DMS114 treated with DMSO at 0.1 percent for 48 hours (cell line): Measurements from ENCODE around the gene XRCC2.
"Not testable (repeated sequence)": the region's sequence is repeated elsewhere in the genome, so short reads cannot be mapped to it uniquely, and the experiment has no call there.

Experiments
- DNase-seq: peaks from one replicate; lab custom pipeline; 2025; ENCODE audit not compliant: unreplicated experiment; lab: John Stamatoyannopoulos, UW

XRCC2 gene

DNA sequence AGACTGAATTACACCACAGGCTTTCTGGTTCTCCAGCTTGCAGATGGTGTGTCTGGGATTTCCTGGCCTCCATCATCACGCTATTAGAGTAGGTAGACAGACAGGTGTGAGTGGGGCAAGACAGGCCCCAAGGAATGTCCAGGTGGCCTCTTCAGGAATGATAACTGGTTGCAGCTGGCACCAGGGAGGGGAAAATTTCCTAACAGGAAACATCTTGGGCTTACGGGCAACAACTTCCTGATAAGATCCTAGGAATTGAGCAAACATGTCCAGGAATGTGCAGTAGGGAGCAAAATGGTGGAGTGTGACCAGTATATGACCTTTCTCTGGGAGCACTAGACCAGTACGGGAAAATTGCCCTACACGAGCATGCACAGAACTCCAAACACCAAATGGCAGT lies 11.3 kb downstream of the XRCC2 start:
- no peak for DNase-seq

DNA sequence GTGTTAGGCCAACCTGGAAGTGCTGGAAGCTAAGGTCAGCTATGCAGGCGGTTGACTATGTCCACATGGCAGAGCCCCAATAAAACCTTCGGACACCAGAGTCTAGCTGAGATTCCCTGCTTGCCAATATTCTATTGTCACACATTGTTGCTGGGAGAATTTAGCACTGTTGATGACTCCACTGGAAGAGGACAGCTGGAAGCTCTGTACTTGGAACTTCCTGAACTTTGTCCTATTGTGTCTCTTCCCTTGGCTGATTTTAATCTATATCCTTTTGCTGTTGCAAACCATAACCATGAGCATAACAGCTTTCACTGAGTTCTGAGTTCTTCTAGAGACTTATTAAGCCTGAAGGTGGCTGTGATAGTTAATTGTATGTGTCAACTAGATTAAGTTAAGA lies 12.0 kb downstream of the XRCC2 start:
- DNase-seq, result no peak

DNA sequence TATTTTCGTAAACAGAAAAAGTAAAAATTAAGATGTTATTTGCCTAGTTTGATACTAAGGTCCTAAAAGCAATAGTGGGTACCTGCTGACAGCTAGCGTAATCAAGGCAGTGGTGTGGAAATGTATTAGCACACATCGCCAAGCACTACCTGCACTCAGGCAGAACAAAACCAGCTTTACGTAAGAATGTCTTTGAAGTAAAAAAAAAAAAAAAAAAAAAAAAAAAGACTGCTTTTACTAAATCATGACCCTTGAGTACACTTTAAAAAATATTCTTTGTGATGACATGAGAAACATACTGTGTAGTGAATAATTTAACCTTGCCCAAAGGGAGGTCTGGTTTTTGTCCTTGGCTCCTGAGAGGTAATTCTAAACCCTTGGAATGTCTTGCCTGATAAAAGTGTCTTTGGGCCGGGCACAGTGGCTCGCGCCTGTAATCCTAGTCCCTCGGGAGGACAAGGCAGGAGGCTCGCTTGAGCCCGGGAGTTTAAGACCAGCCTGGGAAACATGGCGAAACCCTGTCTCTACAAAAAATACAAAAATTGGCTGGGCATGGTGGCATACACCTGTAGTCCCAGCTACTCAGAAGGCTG lies 12.7 kb downstream of the XRCC2 start:
- DNase-seq, result no peak

DNA sequence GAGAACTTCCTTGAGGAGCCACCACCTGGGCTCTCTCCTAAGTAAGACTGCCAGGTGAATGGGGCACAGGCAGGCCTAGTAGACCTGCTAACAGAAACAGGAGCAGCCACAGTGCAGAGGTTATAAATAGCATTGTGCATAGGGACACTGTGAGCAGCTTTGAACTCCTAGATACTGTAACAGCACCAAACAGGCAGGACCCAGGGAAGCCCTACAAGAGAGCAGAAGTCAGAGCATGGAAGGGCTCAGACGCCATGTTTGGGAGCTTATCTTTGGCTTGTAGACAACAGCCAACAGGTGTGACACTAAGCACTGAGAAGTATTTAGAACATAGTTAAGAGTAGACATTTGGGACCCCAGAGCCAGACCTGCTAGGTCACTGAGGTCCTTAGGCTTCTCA lies 14.5 kb downstream of the XRCC2 start:
- no peak for DNase-seq

DNA sequence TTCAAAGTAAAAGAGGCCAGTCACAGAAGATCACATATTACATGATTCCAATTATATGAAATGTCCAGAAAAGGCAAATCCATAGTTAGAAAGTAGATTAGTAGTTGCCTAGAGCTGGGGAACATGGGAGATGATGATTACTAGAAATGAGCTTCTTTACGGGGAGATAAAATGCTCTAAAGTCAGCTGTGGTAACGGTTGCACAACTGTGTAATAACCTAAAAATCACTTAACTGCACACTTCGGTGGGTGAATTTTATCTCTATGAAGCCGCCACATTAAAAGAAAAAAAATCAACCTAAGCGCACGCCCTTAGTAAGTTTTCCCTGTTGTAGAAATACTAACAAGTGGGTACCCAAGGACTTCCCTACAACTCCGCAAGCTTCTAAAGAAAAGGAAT lies 15.9 kb downstream of the XRCC2 start:
- no peak for DNase-seq

DNA sequence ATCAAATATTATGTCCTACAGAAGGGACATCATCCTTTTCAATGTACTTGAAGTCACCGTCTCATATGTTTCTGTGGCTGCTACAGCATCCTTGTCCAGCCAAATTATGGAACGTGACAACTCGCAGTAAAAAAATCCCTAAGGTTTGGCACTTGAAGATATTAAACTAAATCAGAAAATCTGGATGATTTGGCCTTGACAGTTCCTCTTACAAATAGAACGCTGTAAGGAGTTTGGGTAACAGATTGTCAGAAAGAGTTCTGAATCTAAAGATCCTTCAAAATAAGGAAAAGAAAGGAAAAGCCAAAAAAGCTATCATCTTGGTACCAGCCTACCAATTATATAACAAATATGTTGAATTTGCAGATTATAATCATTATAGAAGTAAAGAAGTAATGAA lies 21.0 kb downstream of the XRCC2 start:
- DNase-seq, result no peak

DNA sequence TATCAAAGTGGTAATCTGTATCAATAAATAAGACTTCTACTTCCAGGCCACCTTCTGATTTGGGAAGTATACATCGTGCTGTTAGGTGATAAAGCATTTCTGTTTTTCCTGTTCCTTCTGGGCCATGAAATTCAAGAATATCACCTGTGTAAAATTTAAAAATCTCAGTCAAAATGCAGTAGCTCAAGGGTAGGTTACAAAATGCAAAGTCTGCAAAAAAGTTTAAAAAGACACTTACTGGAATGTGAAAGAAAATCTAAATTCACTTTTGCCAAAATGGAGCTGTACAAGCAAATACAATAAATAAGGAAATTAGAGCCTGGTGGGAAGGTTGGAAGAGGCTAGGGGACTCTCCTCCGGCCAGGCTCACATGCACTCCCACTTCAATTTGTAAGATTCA lies 26.7 kb downstream of the XRCC2 start:
- DNase-seq, result no peak

DNA sequence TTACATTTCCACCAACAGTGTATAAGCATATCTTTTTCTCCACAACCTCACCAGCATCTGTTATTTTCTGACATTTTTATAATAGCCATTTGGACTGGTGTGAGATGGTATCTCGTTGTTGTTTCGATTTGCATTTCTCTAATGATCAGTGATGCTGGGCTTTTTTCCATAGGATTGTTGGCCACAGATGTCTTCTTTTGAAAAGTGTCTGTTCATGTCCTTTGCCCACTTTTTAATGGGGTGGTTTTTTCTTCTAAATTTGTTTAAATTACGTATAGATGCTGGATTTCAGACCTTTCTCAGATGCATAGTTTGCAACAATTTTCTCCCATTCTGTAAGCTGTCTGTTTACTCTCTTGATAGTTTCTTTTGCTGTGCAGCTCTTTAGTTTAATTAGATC lies 28.9 kb downstream of the XRCC2 start:
- DNase-seq, result no peak

DNA sequence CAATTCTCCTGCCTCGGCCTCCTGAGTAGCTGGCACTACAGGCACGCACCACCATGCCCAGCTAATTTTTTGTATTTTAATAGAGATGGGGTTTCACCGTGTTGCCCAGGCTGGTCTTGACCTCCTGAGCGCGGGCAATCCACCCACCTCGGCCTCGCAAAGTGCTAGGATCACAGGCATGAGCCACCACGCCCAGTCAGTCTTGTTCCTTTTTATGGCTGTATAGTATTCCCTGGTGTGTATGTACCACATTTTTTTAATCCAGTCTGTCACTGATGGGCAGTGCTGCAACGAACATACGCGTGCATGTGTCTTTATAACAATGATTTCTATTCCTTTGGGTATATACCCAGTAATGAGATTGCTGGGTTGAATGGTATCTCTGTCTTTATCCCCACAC lies 29.4 kb downstream of the XRCC2 start:
- DNase-seq, result not testable (repeated sequence)

DNA sequence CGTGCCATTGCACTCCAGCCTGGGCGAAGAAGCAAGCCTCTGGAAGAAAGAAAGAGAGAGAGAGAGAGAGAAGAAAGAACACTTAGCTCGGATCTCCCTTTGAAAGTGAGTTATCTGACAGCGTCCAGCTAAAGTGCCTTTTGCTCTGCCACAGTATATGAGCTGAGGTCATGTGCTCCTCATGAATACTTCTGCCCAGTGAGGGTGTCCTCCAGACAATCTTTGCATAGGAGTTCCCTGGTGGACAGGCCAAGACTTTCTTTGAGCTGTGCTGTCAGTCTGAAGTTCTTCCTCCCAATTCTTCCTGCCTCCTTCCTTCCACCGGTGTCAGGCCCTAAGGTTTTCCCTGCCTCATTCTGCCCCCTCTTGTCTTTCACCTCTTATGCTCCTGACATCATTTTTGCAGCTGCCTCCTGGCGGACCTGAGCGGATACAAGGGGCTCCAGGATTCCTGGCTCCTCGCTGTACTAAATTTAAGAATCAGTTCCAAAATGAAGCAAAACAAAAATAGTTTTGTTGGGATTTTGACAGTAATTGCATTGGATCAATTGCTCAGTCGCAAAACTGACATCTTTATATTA lies 31.9 kb downstream of the XRCC2 start:
- no peak for DNase-seq

DNA sequence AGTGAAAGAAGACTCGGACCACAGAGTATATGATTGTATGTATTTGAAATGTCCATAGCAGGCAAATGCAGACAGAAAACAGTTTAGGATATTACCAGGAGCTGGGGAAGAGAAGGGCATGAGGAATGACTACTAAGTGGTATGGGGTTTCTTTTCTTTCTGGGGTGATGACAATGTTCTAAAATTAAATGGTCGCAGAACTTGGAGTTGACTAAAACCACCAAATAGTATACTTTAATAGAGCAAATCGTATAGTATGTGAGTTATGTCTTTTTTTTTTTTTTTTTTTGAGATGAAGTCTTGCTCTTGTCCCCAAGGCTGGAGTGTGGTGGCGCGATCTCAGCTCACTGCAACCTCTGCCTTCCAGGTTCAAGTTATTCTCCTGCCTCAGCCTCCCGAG lies 34.6 kb downstream of the XRCC2 start:
- DNase-seq, result no peak

DNA sequence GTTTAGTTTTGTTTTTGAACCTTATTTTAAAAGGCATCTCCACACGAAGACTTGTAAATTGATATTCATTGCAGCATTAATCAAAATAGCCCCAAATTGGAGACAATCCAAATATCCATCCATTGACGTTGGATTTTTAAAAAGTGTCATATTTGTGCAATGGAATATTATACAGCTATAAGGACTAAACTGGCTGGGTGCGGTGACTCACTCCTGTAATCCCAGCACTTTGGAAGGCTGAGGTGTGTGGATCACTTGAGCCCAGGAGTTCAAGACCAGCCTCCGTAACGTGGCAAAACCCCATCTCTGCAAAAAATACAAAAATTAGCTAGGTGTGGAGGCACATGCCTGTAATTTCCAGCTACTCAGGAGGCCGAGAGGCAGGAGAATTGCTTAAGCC lies 35.1 kb downstream of the XRCC2 start:
- DNase-seq, result no peak

DNA sequence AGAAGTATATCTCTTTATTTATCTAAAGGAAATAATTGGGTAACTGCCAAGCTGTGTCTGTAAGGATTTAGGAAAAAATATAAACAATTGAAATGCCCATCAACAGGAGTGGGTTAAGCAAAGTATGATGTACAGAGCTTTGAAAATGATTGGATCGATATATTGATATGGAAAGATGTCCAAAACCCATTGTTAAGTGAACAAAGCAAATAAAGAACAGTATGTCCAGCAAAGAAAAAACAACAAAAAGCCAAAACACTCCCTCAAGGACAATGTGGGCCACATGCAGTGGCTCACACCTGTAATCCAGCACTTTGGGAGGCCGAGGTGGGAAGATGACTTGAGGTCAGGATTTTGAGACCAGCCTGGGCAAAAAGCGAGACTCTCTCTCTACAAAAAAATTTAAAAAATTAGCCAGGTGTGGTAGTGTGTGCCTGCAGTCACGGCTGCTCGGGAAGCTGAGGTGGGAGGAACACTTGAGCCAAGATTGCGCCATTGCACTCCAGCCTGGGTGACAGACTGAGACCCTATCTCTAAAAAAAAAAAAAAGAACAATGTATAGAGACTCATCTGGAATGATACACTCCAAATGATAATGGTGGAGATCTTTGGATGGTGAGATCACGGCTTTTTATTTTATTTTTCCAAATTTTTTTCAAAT lies 37.9 kb downstream of the XRCC2 start:
- DNase-seq, result no peak

DNA sequence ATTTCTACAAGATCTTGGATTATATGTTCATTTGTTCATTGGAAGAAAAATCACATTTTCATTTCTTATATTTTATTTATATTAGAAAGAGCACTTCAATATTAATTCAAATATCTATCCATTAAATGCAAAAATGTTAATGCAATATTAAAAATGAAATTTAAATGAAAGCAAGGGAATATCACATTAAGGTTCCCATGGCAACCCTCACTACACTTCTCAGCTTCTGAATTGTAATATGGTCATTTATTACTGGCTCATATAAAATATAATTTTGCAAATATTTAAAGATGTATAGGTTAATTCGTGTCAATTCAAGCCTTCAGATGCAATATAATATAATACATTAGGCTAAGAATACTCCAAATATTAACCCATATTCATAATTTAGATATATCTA lies 38.8 kb downstream of the XRCC2 start:
- no peak for DNase-seq

DNA sequence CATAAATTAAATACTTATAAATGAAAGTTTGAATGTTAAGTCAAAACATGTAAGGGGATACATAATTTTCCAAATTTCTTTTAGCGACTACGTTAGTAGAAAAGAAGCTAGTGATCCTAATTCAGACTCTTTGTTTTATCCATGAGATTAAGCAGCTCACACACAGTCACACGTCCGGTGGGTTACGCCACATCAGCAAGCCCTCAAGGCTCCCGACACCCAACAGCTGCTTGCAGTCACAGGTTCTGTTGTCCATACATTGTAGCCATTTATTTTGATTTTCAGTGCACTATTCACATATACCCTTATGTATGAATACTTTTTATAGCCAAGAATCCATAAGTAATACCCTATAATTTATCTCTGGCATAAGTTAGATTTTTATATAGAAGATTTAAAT lies 39.5 kb downstream of the XRCC2 start:
- DNase-seq, result no peak

DNA sequence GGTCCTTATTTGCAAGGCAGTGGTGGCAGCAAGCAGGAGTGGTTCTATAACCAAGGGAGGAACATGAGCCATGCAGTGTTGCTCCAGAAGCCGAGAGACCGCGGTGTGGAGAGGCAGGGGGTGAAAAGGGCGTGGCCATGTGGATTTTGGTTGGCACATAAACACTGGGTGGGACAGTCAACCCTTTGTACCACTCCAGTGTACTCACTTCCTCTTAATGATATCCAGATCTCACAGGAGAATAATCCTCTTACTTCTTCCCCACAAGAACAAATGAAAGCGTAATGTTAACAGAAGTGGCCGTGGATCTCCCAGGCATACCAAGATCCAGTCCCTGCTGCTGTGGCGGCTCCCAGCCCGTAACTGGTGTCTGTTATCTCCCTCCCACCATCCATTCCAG lies 42.4 kb downstream of the XRCC2 start:
- no peak for DNase-seq

DNA sequence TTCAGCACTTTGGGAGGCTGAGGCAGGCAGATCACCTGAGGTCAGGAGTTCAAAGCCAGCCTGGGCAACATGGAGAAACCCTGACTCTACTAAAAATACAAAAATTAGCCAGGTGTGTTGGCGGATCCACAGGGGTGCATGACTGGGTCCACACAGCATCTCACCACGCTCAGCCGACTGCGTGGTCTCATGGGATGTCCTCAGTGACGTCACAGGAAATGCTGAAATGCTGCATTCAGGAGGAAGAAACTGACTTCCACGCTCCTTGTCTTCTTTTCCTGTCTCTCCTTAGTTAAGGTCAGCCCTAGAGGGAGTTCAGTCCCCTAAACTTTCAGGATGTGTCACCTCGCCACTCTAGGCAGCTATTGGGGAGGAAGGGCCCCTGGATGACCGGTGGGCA lies 42.9 kb downstream of the XRCC2 start:
- DNase-seq, result no peak

DNA sequence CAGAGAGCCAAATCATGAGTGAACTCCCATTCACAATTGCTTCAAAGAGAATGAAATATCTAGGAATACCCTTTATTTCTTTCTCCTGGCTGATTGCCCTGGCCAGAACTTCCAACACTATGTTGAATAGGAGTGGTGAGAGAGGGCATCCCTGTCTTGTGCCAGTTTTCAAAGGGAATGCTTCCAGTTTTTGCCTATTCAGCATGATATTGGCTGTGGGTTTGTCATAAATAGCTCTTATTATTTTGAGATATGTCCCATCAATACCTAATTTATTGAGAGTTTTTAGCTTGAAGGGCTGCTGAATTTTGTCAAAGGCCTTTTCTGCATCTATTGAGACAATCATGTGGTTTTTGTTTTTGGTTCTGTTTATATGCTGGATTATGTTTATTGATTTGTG lies 47.2 kb downstream of the XRCC2 start:
- DNase-seq, result not testable (repeated sequence)

DNA sequence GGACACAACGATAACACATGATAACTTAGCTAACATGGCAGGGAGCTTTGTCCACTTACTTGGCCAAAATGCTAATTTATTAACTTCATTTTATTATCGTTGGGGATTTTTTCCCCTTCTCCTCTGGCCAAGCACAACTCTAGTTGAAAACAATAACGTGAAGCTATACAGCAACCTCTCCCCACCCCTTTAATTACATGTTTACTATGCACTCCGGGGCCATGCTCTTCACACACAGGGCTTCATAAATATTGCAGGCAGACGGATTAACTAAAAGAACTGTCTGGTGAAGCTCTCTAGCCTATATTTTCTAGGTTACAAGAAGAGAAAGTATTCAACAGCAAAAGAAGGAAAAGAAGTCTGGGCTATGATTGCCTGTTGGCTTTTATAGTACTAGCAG lies 51.7 kb downstream of the XRCC2 start:
- DNase-seq, result no peak

DNA sequence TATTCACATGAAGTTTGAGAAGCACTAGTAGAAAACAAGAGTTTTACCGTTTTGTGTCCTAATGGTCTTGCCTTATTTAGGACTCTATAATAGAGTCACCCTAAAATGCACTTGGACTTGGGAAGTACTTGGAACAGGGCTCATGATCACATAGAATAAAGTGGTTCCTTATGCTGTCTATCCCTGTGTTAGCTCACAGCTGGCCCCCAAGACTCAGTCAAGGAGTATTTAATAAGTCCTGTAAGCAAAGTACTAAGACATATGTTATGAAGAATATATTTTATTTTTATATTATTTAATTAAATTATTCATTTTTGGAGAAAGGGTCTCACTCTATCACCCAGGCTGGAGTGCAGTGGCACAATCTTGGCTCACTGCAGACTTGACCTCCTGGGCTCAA lies 54.5 kb downstream of the XRCC2 start:
- no peak for DNase-seq

DNA sequence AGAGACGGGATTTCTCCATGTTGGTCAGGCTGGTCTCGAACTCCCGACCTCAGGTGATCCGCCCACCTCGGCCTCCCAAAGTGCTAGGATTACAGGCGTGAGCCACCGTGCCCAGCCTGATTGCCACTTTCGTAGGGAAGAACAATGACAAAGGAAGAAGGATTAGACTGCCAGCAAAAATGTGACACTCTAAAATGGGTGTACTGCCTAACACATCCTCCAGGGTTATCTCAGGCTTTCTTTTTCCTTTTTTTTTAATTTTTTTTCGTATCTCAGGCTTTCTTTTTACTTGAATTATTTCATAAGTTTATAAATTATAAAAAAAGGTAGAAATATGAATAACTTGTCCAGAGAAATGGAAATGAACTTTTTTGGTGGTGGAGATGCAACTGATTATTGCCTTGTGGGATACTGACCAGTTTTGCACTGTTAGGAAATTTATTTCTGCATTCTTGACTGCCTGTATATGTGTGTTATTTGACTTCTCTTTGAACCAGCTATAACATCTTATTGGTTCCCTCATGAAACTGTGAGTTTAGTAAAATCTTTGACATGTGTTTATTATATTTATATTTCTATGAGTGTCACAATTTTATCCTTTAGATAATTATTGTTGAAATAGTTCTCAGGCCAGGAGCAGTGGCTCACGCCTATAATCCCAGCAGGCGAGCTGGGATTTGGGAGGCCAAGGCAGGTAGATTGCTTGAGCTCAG lies 56.8 kb downstream of the XRCC2 start:
- no peak for DNase-seq

DNA sequence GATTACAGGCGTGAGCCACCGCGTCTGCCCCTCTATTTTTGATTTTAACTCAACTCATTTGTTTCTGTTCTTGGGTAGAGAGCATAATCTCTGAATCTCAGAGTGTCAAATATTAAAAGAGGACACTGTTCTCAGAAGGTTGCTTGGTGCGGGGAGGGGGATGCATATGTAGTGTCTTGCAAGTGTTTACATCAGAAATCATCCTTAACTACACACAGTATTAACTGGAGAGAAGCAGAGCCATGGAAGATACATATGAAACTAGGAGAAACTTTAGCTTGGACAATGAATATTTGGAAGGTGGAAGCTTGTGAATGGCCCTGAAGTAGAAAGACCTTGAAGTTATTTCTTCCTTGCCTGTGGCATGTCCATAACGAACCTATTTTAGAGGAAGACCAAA lies 57.5 kb downstream of the XRCC2 start:
- no peak for DNase-seq
